Left renal pelvis (tissue), 4 donors: ENCODE results near the gene KCNQ4. TPM values are rescaled to one million over a fixed set of nuclear protein-coding genes. Genes with fewer than 3 reads are reported as not detected.

ENCODE experiments used
- DNase-seq, 4 donors: peaks; one replicate each; pipeline ENCODE4 v3.0.0-alpha.2; 2013; ENCODE audit warnings: low read depth in 4 of 4, low spot score in 3 of 4
- polyA plus RNA-seq, 4 donors: library from polyadenylated mRNA; unstranded; fragments of 120-200 nt; gene quantifications; one replicate each; pipeline ENCODE4 v1.2.1, GENCODE V29; 2013; ENCODE audit not compliant: insufficient read length in 4 of 4

Gene KCNQ4
- polyA plus RNA-seq, 4 donors = 1.3 to 2.9 (median 1.7) TPM

DNA sequence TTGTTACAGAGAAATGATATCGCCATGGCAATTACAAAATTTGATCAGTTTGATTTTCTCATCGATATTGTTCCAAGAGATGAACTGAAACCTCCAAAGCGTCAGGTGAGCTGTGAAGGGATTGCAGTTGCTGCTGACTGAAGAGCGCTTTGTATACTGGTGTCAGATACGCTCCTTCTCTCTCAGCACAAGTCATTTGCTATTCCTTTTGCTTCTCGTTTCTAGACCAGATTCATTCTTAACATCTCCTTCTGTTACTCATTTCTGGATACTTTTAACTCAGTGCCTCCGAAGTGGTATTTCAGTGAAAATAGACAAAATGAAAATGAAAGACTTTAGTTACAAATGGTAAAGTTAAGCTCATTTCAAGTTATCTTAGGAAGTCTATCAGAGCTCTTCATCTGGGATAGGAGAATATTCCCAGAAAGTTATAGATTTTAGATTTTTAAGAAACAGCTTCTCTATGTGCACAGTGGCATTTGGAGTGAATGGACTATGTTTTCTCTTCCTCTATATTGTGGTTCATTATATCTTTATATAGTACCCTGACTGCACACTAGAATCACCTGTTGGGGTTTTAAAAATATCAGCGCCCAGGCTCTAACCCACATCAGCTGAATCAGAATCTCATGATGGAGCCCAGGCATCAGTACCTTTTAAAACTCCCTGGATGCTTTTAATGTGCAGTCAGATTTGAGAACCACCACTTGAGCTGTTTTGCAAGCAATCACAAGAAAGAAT lies 30.3 kb upstream of the KCNQ4 start:
- DNase-seq = no peak

DNA sequence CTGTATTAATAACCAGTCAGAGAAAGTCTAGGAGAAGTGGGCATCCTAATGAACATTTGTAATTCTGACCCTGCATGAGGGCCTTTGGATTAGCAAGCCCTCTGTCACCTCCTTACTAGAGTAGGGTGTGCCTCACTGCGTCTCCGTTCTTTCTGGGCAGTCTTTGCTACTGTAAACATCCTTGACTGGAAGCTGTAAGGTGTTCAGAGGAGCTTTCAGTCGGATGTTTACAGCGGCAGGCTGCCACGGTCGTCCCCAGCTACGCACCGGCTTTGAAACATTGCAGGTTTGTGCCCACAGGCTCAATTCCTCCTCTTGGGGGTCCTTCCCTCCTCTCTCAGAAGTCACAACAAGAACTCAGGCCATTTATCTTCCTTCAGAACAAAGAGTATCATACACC lies 29.4 kb upstream of the KCNQ4 start:
- DNase-seq = no peak

DNA sequence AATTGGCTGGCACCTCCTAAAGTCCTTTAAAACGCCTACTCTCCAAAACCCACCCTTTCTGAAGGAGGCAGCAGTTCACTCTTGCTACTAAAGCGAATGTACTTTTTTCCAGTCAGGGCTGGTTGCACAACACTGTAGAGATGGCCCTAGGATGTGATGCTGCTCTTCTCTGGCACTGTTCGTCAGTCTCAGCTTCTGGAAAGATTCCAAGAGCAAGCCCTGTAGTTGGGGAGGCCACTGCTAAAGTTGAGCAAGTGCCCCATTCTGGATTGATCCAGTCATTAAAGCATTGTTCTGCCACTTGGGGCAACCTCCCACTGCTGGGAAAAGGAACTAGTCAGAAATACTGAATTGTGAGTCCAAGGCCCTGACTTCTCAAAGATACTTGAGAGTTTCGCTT lies 28.5 kb upstream of the KCNQ4 start:
- DNase-seq = no peak

DNA sequence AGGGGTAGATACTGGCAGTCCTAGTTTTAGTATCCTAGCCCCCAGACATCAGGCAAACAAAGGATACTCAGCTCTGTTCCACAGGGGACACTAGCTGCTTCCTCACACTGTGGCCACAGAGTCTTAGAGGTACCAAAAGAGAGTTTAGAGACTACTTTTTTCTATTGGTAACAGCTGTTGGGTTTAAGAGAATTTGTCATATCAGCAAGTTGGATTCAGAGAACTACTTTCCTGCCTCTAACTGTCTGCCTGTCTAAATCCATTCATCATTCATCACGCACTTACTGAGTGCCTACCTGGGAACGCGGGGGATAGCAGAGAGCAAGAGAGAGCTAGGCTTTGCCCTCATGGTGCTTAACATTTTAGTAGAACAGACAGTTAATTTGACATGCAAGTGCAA lies 27.1 kb upstream of the KCNQ4 start:
- DNase-seq = no peak

DNA sequence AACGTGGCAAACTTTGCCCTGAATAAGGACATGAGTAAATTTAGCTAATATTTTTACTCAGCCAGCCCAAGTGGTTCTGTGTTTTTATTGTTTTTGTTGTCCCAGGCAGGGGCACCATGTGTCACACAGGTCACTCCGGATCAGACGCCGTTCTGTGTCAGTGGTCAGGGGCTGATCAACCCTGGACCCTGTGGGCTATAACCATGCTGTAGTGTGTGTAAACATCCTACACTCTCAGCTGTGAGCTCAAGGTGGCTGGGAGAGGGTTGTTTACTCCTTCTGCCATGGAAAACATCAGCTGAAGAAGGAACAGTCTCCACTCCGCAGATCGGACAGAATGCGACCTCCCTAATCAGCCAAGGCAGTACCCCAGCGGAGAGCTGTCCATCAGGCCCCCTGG lies 26.5 kb upstream of the KCNQ4 start:
- DNase-seq = no peak

DNA sequence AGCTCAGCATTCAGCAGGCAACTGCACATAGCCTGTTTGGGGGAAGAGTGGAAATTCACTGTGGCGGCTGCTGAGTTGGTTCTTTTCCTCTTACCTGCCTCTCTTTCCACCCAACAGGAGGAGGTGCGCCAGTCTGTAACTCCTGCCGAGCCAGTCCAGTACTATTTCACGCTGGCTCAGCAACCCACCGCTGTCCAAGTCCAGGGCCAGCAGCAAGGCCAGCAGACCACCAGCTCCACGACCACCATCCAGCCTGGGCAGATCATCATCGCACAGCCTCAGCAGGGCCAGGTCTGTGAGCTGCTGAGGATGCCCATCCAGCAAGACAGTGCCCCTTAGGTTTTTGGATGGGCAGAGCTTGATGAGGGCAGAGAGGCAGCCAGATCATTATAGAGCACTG lies 25.6 kb upstream of the KCNQ4 start:
- no peak for DNase-seq

DNA sequence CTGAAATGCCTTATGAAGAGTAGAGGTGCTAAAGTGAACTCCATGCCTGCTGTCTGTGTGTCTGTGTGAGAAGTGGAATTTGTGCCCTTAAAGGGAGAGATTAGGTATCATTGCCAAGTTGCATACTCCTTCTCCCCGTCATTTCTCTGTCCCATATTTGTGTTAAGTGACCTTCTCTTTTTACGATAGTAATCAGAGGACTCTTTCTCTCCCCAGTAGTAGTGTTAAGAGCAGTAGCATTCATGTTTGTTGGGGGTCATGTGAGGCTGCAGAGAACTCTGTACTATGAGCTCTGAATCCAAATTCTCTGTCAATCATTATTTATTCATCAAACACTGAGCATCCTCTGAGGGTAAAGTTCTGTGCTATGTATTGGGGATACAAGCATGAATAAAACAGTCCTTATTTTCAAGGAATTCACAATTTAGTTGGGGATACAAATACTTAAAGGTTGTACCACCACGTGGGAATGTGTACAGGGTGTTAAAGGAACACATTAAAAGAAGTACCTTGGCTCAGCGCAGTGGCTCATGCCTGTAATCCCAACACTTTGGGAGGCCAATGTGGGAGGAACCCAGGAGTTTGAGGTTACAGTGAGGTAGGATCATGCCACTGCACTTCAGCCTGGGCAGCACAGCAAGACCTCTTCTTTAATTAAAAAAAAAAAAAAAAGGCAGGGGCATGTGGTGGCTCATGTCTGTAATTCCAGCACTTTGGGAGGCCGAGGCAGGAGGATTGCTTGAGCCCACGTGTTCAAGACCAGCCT lies 24.8 kb upstream of the KCNQ4 start:
- DNase-seq = no peak

DNA sequence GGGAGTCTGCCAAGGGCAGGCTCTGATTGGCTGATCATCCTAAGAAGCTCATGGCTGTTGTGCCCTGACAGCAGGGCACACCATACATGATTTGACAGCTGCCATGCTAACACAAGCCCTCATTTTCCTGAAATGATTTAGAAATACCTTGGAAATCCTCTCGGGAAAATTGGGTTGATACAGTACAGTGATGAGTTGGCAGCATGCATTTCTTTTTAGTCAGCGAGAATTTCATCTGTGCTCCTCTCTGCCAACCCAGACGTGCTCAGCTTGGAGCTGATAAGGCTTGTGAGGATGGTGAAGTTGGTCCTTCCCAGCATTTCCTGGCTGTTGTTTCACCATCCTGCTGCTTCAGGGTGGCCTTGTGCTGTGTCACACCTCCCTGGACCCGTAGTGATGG lies 22.6 kb upstream of the KCNQ4 start:
- DNase-seq = no peak

DNA sequence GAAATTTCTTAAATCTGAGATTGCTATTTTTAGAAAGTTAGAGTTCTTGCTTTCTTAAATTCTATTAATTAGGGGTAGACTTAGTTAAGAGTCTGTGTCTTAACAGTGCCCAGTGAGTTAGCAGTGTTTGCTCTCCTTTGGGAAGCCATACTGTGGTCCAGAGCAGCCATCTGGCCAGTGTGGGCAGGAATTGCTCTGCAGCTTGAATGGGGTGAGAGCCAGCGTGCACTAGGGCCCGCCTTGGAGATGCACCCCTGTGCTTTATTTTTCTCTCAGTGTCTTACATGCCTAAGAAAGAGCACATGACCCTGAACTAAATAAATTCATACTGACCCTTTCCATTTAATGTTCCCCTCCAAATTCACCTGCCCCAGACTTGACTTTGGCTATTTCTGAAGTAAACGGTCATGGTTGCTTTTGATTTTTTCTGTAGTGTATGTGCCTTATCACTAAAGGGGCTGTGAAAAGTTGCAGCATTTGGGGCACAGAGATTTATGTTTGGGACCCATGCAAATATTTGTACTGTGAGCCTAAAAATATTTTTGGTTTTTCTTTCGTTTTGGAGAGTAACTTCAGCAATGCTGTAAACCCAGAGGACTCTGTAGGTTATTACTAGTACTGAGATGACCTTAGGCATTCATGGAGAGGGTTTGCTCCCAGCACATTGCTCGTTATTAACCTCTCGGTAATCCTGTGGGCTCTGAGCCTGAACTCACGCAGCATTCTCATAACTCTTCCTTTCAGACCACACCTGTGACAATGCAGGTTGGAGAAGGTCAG lies 21.3 kb upstream of the KCNQ4 start:
- DNase-seq = no peak

DNA sequence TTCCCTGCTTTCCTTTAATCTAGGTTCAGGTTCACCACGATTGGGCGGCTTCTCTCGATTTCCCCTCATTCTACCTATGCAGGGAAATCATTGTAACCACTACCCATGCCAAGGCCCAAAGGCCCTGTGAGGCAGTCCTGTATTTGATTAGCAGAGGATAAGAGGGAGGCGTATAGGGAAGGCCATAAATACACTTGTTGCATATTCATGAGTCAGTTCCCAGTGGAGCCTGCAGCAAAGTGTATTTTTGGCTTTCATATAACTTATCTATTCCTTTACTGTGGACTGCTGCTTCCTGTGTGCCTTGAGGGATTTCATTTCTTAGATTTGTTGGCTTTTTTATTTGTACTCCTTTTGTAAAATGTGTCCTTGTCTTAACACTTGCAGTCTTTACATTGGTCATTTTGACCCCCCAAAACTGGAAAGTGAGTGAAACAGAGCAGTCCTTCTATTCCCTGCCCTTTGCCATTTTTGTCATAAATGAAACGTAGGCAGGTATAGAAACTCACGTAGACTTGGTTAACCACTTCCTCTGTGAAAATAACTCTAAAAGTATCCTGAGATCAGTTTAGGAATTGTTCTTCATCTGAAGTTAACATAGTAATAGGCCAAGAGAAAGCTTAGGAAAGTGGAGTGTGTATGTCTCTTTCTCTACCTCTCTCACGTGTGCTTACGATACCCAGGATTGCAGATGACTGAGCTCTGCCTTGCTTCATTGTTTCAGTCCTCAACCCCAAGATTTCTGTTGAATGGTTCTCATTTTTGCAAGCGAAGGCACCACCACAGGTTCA lies 19.6 kb upstream of the KCNQ4 start:
- DNase-seq = no peak

DNA sequence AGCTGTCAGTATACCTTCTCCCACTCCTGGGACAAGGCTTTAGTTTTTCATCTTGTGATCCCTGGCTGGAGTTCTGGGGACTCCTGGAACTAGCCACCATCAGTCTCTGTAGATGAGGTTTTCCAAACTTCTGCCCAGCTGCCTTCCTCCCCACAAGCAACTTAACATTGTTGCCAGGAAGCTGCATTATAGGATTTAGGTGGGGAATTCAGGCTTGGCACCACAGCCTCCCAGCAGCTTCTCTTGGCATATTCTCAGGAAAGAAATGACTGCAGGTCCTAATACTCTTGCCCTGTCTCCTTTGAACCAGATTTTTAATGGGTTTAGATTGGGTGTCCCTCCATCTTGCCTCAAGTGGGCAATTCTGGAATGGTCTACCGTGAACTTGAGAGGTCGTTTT lies 18.6 kb upstream of the KCNQ4 start:
- DNase-seq = no peak

DNA sequence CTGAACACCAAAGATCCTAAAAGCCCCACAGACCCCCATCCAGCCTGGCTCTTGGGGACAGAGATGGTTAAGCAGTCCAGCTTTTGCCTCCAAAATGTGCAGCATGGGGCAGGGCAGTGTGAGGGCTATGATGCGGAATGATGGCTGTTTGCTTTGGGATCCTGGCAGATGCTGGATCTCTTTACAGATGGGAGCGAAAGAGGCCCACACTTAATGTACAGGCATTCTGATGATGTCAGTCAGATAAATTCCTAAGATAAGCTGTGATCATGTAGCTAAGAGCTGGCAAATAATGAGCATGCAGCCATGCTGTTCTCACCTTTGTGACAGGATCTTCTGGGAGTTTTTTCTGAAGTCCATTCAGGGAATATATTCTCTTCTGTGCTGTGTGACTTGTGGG lies 17.6 kb upstream of the KCNQ4 start:
- DNase-seq = no peak

DNA sequence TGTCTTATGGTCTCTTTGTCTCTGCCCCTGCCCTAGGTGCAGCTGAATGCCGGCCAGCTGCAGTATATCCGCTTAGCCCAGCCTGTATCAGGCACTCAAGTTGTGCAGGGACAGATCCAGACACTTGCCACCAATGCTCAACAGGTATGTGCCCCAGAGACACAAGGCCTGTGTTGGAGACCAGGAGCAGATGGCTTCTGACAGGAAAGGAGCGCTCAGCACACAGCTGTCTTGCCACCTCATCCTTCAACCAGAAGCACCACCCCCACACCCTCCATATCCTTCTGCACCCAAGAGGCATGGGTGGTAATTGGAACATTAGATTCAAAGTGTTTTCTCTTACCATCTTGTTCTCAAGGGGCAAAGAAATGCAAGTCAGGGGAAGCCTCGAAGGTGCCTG lies 17.0 kb upstream of the KCNQ4 start:
- no peak for DNase-seq

DNA sequence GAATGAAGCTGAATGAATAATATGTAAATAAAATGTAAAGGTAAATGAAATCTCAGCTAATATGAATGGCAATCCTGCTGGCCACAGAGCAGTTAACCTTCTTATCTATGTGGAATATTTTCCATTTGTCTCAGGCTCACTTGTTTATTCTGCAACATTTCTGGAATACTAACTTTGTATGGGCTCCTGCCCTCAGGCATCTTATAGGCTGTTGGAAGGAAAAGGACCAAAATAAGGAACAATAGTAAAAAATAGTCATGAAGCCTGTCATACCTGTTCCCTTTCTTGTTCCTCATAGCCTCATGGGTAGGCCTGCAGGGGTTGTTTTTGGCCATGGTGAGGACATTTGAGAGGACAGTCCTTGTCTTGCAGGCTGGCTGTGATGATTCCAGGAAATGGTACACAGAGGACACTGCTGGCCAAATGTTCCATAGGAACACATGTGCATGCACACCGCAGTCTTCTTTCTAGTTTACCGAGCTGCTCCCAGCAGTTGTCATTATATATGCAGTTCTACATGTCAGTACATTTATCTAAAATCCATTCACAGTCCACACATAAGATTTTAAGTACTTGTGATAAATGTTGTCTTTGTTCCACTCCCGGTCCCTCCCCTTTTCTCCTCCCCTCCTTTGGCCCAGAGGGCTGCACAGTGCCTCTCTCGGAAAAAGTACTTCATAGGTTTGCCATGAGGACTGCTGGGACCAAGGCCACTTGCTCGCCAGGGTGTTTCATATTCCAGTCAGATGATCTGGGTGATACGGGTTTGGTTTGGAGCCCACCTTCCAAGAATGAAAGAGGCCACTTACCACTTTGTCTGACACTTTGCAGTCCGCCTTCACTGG lies 15.2 kb upstream of the KCNQ4 start:
- no peak for DNase-seq

DNA sequence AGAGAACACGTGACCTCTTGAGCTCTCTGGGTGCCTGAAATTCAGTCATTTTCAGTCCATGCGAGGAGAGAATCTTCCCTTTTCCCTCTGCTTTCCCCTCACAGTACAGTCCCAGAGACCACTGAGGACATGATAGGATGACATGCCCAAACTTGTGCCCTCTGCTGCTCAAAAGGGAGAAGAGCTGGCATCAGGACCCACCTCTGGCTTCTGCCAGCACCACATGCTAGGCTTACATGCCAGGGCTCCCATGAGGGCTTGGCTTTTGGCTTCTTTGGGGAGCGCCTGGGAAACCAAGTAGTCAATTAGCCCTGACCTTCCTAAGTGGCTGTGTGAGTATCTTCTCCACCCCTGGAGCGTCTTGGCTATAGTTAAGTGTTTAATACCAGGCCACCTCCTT lies 13.8 kb upstream of the KCNQ4 start:
- no peak for DNase-seq

DNA sequence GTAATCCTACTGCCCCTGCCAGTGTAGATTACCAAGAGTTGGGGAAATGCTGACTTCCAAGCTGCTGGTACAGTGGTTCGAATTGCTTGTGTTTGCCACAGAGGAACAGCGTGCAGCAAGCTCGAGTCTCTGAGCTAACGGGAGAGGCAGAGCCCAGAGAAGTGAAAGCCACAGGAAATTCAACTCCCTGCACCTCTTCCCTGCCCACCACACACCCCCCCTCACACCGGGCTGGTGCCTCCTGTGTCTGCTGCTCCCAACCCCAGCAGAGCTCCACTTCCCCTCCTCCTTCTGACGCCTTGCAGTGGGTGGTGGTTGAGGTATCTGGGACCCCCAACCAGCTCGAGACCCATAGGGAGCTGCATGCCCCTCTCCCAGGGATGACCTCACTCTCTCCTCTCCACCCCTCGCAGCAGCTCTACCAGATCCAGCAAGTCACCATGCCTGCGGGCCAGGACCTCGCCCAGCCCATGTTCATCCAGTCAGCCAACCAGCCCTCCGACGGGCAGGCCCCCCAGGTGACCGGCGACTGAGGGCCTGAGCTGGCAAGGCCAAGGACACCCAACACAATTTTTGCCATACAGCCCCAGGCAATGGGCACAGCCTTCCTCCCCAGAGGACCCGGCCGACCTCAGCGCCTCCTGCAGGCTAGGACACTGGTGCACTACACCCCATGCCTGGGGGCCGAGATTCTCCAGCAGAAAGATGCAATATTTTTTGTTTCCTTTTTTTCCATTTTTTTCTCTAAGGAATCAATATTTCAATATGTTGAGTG lies 13.1 kb upstream of the KCNQ4 start:
- no peak for DNase-seq

DNA sequence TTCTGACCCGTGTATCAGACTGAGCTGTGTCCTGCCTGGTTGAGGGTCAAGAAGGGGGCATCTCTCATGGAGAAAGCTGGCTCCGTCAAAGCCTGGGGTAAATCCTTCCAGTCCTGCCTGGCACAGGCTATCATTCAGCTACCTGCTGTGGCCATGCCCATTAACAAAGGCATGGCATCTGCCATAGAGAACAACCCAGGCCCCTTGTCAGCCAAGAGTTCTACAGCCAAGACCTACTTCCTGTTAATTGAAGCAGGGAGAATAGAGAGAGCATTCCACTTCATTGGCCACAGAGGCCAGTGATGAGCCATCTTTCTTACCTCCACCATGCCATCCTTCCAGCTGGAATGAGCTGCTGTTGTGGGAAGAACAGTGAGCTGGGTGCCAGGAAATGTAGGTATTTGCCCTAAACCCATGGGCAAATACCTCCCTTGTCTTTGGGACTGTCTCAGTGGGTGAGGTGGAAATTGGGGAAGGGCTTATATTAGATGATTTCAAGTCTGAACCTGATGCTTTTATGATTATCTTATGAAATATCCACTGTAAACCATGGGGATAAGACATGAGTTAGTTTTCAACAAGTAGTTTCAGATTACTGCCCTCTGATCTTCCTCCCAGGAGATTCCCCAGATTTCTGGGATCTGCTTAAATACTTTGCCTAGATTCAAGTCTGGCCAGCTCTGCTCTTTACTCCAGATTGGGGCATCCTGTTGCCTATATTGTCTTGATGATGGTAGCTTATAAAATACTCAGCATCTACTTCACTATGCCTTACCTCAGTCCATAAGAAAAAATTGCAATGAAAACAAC lies 11.2 kb upstream of the KCNQ4 start:
- DNase-seq = no peak

DNA sequence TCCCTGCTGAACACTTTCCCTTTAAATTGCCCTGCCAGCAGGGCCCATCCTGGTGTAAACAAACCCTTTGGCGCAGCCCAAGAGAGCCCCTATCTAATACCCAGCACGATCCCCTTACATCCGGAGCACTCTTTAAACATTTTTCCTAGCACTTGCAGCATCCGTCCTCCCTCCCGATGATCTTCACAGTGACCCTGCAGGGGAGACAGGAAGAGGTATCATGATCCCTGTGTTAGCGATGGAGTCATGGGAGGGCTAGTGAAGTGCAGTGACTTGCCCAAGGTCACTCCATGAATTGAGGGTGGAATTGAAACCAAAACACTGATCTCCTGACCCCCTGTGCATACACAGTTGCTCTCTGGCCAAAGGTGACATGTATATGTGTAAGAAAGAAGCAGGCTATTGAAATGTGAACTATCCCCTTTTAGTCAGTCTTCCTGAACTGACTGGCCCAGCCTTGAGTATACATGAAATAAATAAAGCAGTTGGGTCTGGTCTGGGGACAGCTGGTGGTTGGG lies 9.8 kb upstream of the KCNQ4 start:
- DNase-seq = no peak
